GM21825 (cell line): ENCODE results near the gene NAA50.

Experiments used
- ATAC-seq: cut with Tn5 transposase; IDR thresholded peaks from one replicate; pipeline ENCODE4 v1.9.1; 2021; ENCODE audit warnings: mild to moderate bottlenecking, moderate library complexity; ENCODE audit not compliant: unreplicated experiment

Gene NAA50

DNA sequence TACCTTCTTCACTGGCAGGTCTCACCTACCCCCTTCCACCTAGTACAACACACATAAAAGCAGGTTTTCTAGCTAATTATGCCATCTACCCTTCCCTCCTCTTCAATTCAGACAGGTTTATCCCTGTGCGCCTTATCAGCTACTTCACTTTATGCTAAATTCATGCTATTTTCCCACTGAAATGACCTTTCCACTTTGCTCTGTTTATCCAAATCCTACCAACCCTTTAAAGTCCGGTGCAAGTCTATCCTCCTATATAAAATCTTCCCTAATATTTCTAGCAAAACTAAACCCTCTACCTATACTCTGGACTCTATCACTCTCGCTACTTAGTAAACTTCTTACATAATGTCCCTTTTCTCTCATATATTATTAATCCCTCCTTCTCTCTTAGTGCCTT is 55.6 kb downstream of the NAA50 start:
- no peak for ATAC-seq

DNA sequence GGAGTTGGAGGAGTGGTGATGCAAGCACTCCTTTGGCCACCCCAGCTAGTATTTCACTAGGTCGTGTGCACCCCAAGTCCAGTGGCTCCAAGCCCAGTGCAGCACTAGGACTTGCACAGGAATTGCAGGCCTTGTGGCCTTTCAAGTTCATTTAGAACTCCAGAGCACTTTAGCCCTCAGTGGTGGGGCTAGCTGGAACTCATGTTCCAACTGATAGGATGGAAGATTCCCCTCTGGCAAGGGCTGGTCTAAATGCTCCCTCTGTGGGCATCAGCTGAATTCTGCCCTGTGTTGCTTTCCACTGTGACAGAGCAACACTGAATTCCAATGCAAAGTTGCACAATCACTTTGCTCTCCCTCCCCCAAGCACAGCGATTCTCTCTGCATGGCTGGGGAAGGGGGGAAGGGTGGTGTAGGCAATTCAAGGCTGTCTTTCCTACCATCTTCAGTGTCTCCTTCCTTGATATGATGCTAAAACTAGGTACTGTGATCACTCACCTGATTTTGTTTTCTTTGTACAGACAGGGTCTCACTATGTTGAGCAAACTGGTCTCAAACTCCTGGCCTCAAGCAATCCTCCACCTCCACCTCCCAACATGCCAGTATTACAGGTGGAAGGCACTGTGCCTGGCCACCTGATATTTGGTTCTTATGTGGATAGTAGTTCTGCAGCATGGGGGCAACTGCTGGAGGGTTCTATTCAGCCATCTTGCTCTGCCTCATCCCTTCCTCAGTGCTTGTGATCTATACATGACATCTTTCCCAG is 59.9 kb downstream of the NAA50 start:
- ATAC-seq = no peak

DNA sequence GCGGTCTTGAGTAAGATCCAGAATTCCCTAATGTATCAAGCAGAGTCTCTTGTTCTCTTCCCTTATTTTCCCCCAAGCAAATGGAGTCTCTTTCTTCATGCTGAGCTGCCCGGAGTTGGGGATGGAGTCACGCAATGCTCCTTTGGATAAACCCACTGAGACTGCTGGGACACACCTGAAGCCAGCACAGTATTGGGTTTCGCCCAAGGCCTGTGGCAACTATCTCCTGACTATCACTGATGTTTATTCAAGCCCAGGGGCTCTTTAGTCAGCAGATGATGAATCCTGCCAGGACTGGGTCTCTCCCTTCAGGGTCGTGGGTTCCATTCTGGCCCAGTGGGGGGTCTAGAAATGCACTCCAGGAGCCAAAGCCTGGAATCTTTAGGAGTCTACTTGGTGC is 60.9 kb downstream of the NAA50 start:
- ATAC-seq = no peak

DNA sequence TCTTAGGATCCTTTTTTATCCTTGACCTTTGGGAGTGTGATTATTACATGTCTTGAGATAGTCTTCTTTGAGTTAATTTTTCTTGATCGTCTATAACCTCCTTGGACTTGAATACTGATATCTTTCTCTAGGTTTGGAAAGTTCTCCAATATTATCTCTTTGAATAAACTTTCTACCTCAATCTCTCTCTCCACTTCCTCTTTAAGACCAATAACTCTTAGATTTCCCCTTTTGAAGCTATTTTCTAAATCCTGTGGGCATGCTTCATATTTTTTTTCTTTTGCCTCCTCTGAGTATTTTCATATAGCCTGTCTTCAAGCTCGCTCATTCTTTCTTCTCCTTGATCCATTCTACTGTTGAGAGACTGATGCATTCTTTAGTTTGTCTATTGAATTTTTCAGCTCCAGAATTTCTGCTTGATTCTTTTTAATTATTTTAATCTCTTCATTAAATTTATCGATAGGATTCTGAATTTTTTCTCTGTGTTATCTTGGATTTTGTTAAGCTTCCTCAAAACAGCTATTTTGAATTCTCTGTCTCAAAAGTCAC is 61.7 kb downstream of the NAA50 start:
- no peak for ATAC-seq

DNA sequence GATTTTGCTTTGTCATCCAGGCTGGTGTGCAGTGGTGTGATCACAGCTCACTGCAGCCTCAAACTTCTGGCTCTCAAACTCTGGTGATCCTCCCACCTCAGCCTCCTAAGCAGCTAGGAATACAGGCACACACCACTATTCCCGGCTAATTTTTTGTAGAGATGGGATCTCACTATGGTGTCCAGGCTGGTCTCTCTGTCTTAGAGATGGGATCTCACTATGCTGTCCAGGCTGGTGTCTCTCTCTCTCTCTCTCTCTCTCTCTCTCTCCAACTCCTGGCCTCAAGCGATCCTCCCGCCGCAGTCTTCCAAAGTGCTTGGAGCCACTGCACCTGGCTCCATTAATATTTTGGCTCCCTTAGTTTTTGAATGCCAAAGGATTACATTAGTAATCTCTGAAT is 67.3 kb downstream of the NAA50 start:
- ATAC-seq = no peak

DNA sequence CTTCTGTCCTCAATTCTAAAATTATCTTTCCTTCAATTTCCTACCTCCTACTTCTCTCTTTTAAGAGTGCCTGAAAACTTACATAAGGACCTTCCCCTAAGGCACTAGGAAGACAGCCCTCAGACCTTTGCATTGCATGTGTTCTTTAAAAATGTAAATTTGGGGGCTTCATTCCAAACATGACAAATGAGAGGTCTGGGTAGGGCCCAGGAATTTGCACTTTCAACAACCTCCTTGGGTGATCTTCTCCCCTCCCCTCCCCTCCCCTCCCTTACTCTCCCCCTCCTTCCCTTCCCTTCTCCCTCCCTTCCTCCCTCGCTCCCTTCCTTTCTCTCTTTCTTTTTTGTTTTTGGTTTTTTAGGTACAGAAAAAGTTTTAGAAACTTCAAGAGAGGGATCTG is 68.3 kb downstream of the NAA50 start:
- ATAC-seq = no peak

DNA sequence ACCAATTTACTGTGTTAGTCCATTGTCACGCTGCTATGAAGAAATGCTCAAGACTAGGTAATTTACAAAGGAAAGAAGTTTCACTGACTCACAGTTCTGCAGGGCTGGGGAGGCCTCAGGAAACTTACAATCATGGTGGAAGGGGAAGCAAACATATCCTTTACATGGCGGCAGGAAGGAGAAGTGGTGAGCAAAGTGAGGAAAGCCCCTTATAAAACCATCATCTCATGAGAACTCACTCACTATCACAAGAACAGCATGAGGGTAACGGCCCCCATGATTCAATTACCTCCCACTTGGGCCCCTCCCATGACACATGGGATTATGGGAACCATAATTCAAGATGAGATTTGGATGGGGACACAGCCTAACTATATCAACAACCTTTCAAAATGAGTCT is 69.8 kb downstream of the NAA50 start:
- no peak for ATAC-seq

DNA sequence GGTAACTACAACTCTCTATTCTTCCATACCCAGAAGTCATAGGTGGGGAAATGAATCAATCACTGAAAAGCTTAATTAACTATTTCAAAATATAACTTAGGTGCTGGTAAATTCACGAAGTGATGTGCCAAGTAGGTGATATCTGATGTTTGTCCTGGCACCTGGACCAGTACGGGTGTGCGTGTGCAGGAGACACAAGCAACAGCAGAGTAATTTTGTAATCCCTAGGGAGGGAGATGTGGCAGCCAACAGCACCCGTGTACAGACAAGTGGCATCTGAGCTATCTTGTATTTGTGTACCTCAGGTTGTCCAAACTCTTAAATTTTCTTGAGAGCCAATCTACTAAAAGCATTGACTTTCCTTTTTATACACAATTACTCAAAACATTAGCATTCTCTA is 72.5 kb downstream of the NAA50 start:
- ATAC-seq = no peak

DNA sequence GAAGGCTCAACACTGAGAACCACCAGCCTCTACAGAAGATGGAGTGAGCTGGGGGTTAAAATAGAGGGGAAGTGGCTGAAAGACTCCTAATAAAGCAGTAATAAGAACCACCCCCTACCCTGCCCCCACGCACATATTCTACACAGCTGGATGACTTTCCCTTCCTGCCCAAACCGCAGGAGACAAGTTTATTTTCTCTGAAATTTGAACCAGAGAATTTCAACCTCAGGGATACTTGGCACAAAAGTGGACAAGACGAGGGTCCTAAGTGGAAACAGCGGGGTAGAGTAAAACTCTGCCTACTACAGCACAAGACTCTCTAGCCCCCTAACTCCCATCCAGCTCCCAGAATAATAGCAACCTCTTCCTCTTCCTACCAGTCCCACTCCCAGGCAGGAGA is 78.0 kb downstream of the NAA50 start:
- no peak for ATAC-seq
